ACC112 (cell line): ENCODE data around the gene P2RY6.

ENCODE experiments used
- H2AFZ ChIP-seq: fragments of 200-600 bp; sonication (generic); one replicate; pipeline ENCODE4 v1.6.0; 2017; ENCODE audit warnings: antibody characterized with exemption, low read length; ENCODE audit not compliant: unreplicated experiment
- H3K27ac ChIP-seq: fragments of 200-600 bp; sonication (generic); 2 replicates; pipeline ENCODE4 v1.5.1; 2014; ENCODE audit warnings: low read depth, mild to moderate bottlenecking, antibody characterized with exemption, low read length, moderate library complexity
- H3K27me3 ChIP-seq: fragments of 200-600 bp; sonication (generic); 2 replicates; pipeline ENCODE4 v1.6.1; 2014; ENCODE audit warnings: mild to moderate bottlenecking, antibody characterized with exemption, low read length, moderate library complexity, mixed read lengths; ENCODE audit not compliant: insufficient read depth
- H3K36me3 ChIP-seq: fragments of 200-600 bp; sonication (generic); 2 replicates; pipeline ENCODE4 v1.6.1; 2016; ENCODE audit warnings: mild to moderate bottlenecking, antibody characterized with exemption, low read length, moderate library complexity, mixed read lengths; ENCODE audit not compliant: insufficient read depth
- H3K4me1 ChIP-seq: fragments of 200-600 bp; sonication (generic); one replicate; pipeline ENCODE4 v1.6.1; 2016; ENCODE audit warnings: low read length, mixed read lengths; ENCODE audit not compliant: insufficient read depth, unreplicated experiment, control insufficient read depth
- H3K4me3 ChIP-seq: fragments of 200-600 bp; sonication (generic); 2 replicates; pipeline ENCODE4 v1.5.1; 2014; ENCODE audit warnings: mild to moderate bottlenecking, low read depth, low read length
- H3K79me2 ChIP-seq: fragments of 200-600 bp; sonication (generic); one replicate; pipeline ENCODE4 v1.6.0; 2016; ENCODE audit warnings: low read length; ENCODE audit not compliant: control insufficient read depth, unreplicated experiment, insufficient read depth

The P2RY6 gene

DNA sequence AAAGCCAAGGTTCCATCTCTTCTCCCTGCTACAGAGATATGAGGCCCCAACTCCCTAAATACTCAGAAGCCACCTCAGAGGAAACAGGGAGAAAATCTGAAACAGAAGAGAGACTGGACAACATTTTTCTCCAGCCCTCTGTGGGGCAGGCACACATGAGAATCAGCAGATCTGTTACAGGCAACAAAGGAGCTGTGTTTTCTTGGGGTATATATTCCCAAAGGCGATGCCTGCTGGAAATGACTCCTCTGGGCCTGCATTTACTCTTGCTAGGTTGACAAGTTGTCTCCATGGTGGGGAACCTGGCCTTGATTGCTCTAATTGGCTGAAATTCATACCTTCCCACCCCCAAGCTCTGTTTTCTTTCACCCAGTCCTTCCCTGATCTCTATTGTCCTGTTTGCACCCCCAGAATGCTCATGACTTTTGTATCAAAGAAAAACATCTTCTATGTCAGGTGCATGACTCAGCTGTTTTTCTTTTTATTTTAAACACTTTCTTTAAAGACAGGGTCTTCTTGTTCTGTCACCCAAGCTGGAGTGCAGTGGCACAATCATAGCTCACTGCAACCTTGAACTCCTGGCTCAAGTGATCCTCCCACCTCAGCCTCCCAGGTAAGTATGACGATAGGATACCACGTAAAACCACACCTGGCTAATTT is 23.5 kb upstream of the P2RY6 start:
- Histone ChIP-seq H3K4me1 (peaks cover 15% of the 10 kb centered on the region), H3K36me3 (no peaks in the 10 kb centered on the region), H3K27ac (no peak overlapping the region), H2AFZ (no peak overlapping the region), H3K27me3 (no peaks in the 10 kb centered on the region), H3K79me2 (no peaks in the 10 kb centered on the region), H3K4me3 (no peak overlapping the region)

DNA sequence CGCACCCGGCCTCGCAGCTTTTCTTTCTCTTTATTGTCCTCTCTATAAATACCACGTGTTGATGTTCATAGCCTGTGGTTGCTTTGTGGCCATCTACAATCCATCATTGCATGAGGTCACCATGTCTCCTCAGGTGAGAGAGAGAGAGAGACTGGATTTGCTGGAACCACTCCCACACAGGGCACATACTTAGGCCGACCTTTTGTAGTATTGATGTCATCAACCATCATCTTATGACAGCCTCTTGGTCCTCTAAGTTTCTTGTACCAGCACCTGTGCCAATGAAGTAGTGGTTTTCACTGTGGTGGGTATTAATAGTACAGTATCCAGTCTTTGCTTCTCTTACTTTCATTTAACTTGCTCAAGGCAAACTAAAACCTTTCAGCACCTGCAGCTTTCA is 22.8 kb upstream of the P2RY6 start:
- Histone ChIP-seq H3K4me3 (no peak overlapping the region), H2AFZ (no peak overlapping the region), H3K27ac (no peak overlapping the region), H3K4me1 (peaks cover 15% of the 10 kb centered on the region), H3K36me3 (no peaks in the 10 kb centered on the region), H3K27me3 (no peaks in the 10 kb centered on the region), H3K79me2 (no peaks in the 10 kb centered on the region)

DNA sequence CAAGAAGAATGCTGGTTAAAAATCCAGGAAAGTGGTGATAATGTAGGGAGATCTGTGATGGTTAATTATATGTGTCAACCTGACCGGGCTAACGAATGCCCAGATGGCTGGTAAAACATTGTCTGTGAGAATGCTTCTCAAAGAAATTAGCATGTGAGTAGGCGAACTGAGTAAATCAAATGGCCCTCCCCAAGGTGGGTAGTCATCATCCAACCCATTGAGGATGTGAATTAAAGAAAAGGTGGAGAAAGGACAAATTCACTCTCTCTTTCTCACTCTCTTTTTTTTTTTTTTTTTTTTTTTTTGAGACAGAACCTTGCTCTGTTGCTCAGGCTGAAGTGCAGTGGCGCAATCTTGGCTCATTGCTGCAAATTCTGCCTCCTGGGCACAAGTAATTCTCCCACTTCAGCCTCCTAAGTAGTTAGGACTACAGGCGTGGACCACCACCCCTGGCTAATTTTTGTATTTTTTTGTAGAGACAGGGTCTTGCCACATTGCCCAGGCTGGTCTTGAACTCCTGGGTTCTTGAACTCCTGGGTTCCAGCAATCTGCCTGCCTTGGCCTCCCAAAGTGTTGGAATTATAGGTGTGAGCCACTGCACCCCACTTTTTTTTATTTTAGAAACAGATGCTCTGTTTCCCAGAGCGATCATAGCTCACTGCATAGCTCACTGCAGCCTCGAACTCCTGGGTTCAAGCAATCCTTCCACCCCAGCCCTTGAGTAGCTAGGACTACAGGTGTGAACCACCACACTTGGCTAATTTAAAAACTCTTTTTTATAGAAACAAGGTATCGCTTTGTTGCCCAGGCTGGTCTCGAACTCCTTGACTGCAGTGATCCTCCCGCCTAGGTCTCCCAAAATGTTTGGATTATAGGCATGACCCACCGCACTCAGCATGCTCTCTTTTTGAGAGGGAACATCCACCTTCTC is 22.0 kb upstream of the P2RY6 start:
- Histone ChIP-seq H3K4me3 (no peak overlapping the region), H3K4me1 (peaks cover 15% of the 10 kb centered on the region), H3K27me3 (no peaks in the 10 kb centered on the region), H2AFZ (no peak overlapping the region), H3K27ac (no peak overlapping the region), H3K79me2 (no peaks in the 10 kb centered on the region), H3K36me3 (no peaks in the 10 kb centered on the region)

DNA sequence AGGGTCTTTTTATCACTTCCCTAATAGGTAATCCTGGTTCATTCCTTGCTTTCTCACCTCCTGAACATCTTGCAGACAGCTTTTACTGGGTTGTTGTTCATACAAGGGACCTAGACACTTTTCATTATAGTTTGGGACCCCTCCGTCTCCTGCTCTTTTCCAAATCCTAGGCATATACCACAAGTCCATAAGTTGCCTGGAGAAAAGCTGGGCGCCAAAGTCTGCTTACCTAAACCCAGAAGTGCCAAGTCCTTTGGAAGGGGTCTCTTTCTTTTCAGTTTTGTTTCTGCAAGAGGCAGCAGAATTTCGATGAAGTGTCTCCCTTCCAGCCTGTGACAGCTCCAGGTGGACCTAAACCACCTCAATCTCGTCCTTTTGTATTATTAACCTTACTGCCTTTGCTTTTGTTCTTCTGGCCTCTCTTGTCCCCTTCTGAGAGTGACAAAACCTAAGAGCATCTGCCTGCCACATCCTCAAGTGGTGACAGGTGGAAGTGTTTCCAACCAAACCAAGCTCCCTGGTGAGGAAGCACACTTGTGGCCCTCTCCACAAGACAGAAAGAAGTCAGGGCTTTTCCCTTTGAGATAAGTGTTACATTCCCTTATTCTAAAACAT is 19.5 kb upstream of the P2RY6 start:
- H3K36me3 ChIP-seq, result no peaks in the 10 kb centered on the region
- peaks cover 11% of the 10 kb centered on the region for H3K4me1 ChIP-seq
- no peak overlapping the region for H3K4me3 ChIP-seq
- H3K27me3 ChIP-seq, result no peaks in the 10 kb centered on the region
- H3K79me2 ChIP-seq, result no peaks in the 10 kb centered on the region
- no peak overlapping the region for H3K27ac ChIP-seq
- H2AFZ ChIP-seq, result peak overlapping the region; percentile 7

DNA sequence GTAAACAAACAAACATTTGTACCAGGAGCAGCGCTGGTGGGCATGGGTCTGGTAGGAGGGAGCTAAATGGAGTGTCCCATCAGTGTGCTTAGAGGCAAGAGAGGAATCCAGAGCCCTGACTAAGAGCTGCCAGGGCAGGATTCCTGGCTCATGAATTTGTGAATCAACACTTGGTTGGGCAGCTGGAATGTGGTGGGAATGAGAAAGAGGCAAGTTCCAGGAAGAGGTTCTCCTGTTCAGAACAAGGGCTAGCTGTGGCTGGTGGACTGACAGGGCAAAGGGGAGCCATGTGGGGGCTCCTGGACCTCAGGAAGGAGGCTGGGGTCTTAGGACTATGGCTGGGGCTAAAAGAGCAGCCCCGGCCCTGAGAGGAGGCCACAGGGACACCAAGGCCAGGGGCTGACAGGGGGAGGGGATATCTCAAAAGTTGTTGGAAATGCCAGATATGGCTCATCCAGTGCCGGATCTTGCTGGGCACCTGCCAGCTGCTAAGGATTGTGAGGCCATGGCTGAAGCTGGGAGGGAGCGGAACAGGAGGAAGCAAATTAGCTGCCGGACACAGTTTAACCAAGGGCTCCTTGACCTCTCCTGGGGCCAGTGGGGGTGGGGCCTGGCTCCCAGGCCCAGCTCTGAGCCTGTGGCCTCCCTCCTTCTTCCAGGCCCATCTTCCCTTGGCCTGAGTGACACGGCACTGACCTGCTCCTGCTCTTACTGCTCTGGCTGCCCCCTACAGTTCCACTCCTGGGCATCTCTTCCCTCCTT is 14.6 kb upstream of the P2RY6 start:
- Histone ChIP-seq H3K36me3 (no peaks in the 10 kb centered on the region), H3K27me3 (no peaks in the 10 kb centered on the region), H3K4me3 (no peak overlapping the region), H3K79me2 (no peaks in the 10 kb centered on the region), H3K4me1 (peaks cover 18% of the 10 kb centered on the region), H2AFZ (peak overlapping the region; percentile 23), H3K27ac (peak overlapping the region; percentile 93)

DNA sequence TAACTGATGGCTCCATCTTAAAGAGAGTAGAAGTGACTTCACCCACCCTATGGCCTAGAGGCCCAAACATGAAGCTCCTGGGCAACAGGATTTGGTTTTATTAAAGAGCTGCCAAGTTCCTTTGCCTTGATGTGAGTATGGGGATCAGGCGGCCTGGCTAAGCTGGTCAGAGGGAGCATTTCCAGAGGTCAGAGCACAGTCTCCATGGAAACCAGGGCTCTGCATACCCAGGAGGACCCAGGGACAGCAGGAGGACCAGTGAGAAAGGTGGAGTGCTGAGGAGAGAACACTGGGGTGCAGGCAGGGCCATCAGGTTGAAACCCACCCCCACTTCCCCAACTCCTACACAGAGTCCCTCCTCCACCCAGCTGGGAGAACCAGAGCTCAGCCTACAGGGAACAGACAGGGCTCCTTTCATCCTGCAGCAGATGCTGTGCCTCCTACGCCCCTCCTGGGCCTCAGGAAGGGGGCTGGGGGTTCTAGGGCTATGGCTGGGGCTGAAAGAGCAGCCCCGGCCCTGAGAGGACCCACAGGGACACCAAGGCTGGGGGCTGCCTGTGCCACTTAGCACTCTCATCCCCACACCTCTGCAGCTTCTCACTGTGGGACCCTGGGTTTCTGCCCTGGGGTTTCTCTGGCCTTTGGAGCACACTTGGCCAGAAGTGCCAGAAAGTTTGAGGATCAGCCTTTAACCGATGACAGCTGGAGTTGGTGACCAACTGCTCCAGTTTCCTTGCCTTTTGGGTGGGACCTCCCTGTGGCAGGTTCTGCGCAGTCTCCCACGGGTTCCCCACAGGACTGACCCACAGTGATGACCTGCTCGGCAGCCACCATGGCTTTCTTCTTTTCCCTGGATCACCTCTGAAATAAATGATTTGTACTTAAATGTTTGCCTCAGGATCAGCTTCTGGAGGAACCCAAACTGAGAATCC is 13.8 kb upstream of the P2RY6 start:
- peak overlapping the region; percentile 93 for H3K27ac ChIP-seq

DNA sequence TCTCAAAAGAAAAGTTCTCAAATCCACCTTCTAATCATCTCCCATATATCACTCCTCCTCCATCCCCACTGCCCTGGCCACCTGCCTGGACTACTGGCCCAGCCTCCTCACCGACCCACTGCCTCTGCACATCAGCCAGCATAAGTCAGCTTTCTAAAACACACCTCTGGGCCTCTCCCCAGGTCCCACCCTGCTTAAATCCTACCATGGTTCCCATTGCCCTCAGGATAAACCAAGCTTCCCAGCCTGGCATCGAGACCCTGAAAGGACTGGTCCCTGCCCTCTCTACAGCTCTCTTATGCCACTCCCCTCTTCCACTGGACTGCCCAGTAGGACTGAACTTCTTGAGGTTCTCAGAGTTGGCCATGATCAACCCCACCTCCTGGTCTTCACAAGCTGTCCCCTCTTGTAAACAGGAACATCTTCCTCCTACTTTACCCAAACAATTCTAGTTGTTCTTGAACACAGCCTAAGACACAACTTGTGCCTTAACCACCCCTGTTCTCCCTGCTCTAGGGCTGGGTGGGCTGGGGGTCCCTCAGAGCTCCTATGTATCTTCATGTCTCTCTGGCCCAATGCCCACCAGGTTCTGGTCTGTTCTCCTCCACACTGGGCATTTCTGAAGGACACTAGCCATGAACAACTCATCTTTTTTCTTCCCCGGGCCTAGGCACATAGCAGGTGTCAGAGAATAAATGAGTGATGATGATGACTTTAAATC is 12.6 kb upstream of the P2RY6 start:
- H3K4me3 ChIP-seq, result no peak overlapping the region
- peaks cover 27% of the 10 kb centered on the region for H3K4me1 ChIP-seq
- H3K27me3 ChIP-seq, result peaks cover 2% of the 10 kb centered on the region; the same call in 1 of the 2 replicates
- H3K79me2 ChIP-seq, result no peaks in the 10 kb centered on the region
- no peak overlapping the region for H3K27ac ChIP-seq
- no peak overlapping the region for H2AFZ ChIP-seq
- no peaks in the 10 kb centered on the region for H3K36me3 ChIP-seq

More for the DNA sequence above, 13.8 kb upstream of the P2RY6 start:
- peaks cover 26% of the 10 kb centered on the region for H3K4me1 ChIP-seq
- H3K79me2 ChIP-seq, result no peaks in the 10 kb centered on the region
- H3K27me3 ChIP-seq, result no peaks in the 10 kb centered on the region
- H3K36me3 ChIP-seq, result no peaks in the 10 kb centered on the region
- H3K4me3 ChIP-seq, result no peak overlapping the region
- peak overlapping the region; percentile 23 for H2AFZ ChIP-seq

DNA sequence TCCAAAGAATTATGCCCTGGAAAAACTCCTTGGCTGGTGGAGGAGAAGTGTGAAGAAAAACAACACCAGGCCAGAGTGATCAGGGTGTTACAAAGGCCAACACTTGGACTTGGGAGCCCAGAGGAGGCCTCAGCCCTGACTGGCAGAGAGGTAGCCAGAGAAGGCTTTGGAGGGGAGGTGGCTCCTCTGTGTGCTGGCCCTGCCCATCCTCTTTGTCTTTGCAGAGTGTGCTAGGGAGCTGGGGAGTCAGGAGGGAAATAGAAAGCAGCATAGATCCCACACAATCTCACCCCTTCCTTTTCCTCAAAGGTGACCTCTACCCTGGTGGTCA is 12.0 kb upstream of the P2RY6 start:
- Histone ChIP-seq H3K4me3 (no peak overlapping the region), H3K4me1 (peaks cover 27% of the 10 kb centered on the region), H3K36me3 (no peaks in the 10 kb centered on the region), H2AFZ (no peak overlapping the region), H3K79me2 (no peaks in the 10 kb centered on the region), H3K27me3 (peaks cover 6% of the 10 kb centered on the region; the same call in 1 of the 2 replicates), H3K27ac (no peak overlapping the region)

DNA sequence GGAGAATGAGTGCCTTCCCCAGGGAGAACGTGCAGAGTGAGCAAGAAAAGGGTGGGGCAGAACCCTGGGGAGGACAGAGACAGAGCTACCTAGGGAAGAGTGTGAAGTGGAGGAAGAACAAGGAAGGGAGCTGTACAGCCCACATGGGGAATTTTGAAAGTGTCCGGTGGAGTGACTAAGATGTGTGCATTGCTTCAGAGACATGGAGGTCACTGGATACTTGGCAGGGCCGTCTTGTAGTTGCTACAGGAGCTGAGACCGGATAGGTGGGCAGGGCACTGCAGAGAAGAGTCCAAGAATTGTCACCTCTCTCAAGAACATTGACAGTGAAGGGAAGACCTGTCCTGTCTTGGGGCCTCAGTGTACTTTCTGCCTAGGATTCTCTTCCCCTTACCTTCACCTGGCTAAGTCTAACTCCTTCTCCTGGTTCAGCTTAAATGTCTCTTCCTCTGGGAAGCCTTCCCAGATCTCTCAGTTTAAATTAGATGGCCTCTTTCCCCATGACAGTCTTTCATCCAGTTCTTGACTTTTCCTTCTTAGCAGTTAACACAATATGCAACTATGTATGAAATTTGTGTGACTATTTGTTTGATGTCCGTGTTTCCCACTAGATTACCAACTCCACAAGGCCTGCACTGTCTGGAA is 9.2 kb upstream of the P2RY6 start:
- Histone ChIP-seq H2AFZ (no peak overlapping the region), H3K4me3 (no peak overlapping the region), H3K27ac (no peak overlapping the region), H3K79me2 (no peaks in the 10 kb centered on the region), H3K27me3 (peaks cover 24% of the 10 kb centered on the region; the same call in 1 of the 2 replicates), H3K4me1 (peaks cover 13% of the 10 kb centered on the region), H3K36me3 (no peaks in the 10 kb centered on the region)
